SK-N-MC (cell line): Measurements from ENCODE around the gene TIMM50.

Experiments used
- EZH2 ChIP-seq: fragments of 200-600 bp; sonication (generic); IDR thresholded peaks from one replicate; pipeline ENCODE4 v1.6.1; 2017; ENCODE audit warnings: antibody characterized with exemption
- FOXP2 ChIP-seq: optimal IDR thresholded peaks from 2 replicates; pipeline ENCODE3; 2011; ENCODE audit warnings: mild to moderate bottlenecking, moderate library complexity; ENCODE audit not compliant: insufficient read depth; ENCODE audit errors: extremely low read length, control extremely low read depth
- POLR2AphosphoS5 ChIP-seq: IDR thresholded peaks from 2 replicates; pipeline ENCODE4 v1.6.1; 2012; ENCODE audit warnings: mild to moderate bottlenecking, low read depth, low read length, borderline replicate concordance

DNA sequence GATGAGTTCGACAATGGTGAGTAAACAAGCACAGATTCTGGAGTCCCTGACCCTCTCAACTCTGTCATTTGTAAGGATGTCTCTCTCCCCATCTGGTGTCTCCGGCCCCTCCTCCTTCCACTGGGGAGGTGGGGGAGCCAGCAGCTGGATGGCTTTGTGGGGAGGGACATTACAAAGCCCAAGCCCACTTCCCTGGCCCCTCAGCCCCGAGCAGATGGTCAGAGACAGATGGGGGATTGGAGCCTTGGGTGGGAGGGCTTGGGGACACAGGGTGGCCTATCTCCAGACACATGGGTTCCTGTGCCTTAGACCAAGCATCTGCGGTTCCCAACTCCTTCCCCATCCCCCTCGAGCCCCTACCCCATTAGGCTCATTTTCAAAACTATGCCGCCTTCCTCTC, 2.5 kb downstream of the TIMM50 start:
- no peak for TF ChIP-seq EZH2
- no peak for TF ChIP-seq POLR2AphosphoS5
- TF ChIP-seq FOXP2, result no peak
